CD4-positive, alpha-beta T cell treated with Interleukin-17A for 4 hours (primary cell): Measurements from ENCODE around the gene RHOV.
"Not testable (repeated sequence)": the region's sequence is repeated elsewhere in the genome, so short reads cannot be mapped to it uniquely, and the experiment has no call there.

Experiments
- DNase-seq: peaks from one replicate; pipeline ENCODE4 v3.0.0-alpha.2; 2020; ENCODE audit warnings: mixed read lengths

RHOV gene

DNA sequence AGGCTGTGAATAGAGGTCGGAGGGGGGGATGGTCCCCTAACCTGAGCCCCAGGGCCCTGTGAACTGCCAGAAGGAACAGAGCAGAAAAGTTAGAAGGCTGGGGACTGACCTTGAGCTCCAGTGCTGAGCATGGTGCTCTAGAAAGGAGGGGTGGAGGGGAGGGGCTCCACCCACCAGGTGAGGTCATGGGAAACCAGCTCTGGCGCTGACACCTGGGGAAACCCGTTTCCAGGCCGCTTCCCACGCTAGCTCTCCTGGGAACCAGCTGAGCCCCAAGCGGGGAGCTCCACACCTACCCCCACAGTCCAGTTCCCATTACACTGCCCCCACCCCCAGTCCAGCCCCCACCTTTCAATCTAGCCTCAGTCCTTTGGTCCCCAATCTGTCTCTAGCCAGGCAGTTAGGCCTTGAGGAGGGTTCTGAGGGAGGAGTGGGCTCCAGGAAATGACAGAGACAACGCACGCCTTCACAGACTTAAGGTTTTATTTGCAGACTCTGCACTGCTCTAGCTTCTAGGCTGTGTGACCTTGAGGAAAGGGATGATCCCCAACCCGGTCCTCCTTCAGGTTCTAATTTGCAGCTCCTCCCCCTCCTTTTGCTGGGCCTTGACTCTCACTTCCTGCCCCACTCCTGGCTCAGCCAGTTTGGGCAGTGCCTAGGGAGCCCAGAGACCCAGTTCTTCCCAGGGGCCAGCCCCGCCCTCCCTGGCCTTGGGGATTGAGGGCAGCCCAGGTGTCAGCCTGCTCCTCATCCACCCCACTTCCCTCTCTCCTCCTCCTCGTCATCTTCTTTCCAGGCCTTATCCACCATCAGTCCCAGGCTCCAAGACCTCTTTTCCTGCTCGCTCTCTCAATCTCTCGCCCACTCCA lies 2.1 kb downstream of the RHOV start:
- no peak for DNase-seq

DNA sequence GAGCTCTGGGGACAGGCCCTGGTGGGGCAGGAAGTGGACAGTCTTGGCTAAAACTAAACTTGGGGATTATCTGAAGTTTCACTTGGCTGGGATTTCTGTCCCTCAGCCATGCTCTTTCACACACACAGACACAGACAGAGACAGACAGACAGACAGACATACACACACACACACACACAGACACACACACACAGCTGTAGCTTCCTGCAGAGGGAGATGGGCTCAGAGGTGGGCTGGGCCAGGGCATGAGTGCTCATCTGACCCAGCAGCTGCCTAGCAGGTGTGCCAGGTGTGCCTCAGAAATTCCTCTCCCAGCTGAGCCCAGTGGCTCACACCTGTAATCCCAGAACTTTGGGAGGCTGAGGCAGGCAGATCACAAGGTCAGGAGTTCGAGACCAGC lies 3.3 kb downstream of the RHOV start:
- no peak for DNase-seq

DNA sequence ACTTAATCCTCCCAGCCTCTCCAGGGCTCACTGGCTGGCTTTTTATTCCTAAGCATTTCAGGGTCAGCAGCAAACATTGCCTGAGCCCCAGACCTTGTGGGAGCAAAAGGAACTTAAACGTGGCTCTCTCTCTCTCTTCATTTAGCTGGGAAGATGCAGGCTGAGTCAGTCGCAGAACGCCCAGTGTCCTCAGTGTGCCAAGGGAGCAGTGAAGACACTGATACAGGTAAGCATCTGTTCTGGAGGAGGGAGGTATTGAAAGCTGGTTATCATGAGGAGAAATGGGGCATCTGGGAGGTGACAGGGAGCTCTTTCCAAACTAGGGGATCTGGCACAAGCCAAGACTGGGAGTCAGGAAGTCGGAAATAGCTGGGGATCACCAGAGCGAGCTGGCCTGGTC lies 4.3 kb downstream of the RHOV start:
- DNase-seq: no peak

DNA sequence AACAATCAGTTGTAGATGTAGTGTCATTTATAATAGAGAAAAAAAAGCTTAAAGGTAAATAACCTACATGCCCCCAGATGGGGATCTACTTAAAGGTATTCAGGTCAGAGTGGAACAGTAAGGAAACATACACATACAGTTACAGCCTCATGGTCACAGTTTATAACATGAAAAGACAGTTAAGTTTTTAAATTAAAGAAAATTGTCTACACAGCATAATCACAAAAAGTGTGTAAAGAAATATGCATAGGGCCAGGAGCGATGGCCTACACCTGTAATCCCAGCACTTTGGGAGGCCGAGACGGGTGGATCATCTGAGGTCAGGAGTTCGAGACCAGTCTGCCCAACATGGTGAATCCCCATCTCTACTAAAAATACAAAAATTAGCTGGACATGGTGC lies 6.8 kb downstream of the RHOV start:
- no peak for DNase-seq

DNA sequence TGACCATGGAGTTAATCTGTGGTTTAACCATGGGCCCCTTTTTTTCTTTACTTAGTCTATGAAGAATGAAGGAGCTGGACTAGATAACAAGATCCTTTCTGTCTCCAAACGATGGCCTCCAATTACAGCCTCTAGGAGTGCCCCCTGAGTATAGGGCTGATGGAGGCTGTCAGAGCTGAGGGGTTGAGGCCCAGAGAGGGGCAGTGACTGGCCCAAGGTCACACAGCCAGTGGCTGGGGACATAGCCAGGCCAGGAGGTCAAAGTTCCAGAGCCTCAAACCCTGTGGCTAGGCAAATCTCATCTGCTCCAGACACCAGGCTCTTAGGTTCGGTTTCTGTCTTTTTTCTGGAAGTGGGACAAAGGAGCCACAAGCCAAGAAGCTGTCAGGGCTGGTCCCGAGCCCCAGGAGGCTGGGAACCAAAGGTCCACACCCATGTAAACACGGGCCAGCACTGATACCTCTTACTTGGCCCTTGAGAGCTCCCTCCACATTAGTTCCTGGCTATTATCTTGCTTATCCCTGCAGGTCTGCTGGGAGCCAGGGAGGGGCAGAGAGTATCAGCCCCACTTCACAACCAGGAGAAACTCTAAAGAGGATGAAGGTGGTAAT lies 10.3 kb downstream of the RHOV start:
- no peak for DNase-seq

DNA sequence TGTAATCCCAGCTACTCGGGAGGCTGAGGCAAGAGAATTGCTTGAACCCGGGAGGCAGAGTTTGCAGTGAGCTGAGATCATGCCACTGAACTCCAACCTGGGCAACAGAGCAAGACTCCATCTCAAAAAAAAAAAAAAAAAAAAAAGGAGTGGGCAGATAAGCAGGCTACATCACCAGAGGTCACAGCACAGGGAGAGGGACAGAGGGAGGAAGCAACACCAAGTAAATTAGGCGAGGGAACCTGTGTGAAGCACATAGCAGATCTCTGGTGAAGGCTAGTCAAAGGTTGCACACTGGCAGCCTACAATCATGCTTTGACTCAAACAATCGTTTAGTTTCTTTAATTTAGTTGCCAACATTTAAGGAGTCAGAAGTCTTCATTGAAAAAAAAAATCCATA lies 12.9 kb downstream of the RHOV start:
- DNase-seq: not testable (repeated sequence)

DNA sequence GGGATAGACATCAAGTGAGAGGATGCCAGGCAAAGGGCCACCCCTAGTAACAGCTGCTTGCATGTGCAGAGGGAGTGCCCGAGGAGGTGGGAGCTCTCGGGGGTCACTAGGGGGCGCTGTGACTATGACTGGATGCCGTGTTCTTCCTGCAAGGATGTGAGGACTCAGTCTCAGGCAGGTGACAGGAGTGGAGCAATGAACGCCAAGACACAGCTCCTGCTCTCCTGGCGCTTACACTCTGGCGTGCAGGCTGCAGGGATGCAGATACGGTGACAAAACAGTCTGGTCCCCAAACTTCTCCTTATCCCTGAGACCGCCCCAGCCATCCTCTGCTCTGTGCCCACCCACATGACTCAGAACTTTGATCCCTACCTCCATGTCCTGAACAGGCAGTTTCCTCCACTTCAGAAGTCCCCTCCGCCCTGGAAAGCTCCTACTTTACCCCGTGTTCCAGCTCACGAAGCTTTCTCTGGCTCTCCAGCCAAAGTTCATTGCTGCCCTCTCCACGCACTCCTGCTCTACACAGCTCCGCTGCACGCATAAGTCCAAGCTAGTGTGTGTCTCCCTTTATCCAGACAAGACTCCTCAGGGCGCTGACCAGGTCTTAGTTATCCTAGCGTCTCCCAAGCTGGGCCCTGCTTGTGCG lies 14.7 kb downstream of the RHOV start:
- DNase-seq: peak; percentile 91

DNA sequence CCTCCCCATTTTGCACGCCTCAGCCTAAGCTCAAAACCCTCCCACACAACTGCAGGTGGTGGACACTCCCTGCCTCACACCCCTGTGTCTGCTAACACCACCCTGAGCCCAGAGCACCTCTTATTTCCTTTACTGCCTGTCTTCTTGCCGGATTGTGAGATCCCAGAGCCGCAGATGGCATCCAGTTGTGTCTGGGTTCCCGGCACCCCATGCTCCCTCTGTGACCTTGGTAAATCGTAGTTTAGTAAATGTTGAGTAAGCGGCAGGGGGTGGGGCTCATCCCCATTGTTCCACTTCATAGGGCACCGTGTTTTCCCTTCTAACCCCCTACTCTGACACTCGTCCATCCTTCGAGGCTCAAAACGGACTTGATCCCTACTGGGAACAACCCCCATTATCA lies 15.3 kb downstream of the RHOV start:
- DNase-seq: no peak

DNA sequence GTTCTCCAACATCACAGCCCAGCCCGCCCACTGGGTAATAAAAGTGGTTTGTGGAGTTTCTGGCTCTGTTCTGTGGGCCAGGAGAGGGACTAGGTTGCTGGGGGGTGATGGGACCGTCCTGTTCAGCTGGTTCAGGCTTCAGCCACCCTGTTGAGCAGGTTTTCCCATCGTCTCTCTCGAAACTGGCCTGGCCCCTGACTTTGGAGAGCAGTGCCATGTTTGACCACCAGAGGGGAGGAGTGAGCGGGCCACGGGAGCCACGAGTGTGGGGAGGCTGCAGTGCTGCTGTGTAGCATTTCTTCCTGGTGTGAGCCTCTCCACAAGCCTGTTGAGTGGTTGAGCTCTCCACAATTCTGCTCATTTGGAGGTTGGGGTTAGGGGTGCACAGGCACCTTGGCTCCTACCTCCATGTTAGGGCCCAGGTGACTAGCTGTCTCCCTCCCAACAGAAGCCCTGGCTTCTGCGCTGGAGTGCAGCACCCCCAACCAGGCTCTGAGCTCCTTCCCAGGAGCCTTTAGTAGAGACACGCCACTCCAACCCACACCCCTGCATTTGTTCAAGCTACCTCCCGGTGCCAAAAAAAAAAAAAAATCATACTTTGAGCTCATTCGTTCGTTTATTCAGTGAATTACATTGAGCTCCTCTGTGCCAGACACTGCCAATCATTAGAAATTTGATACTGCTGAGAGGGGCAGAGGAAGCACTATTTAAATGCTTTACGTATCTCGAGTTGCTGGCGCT lies 16.3 kb downstream of the RHOV start:
- DNase-seq: peak; percentile 82

DNA sequence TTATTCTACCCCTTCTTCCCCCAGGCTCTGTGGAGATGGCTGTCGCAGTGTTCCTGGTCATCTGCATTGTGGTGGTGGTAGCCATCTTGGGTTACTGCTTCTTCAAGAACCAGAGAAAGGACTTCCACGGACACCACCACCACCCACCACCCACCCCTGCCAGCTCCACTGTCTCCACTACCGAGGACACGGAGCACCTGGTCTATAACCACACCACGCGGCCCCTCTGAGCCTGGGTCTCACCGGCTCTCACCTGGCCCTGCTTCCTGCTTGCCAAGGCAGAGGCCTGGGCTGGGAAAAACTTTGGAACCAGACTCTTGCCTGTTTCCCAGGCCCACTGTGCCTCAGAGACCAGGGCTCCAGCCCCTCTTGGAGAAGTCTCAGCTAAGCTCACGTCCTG lies 17.3 kb downstream of the RHOV start:
- DNase-seq: no peak

DNA sequence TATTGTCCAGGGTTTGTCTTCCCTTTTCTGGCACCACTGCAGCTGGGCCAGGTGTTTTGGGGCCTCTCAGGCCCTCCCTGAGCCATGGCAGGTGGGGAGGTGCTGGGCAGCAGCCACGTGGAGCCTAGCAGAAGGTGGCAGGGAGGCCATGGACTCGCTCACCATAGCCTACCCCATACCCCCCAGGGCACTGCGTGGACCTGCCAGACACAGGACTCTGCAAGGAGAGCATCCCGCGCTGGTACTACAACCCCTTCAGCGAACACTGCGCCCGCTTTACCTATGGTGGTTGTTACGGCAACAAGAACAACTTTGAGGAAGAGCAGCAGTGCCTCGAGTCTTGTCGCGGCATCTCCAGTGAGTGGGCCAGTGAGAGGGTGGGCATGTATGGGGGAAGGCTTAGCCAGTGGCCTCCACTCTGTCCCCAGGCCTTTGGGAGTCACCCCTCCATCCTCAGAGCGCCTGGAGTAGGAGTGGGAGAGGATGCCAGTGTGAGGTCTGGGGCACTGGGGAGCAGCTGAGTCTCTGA lies 18.3 kb downstream of the RHOV start:
- DNase-seq: no peak

DNA sequence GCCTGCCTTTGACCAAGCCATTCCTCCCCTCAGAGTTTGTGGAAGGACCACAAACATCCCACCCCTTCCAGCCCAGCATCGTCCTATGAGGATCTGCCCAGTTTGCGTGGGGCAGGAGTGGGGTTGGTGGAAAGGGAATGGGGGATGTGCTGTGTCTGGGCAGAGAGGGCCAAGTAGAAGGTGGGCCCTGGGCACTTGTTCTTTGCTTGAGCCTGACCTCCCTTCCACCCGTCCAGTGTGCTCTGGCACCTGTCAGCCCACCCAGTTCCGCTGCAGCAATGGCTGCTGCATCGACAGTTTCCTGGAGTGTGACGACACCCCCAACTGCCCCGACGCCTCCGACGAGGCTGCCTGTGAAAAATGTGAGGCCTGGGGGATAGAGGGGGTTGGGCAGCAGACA lies 19.9 kb downstream of the RHOV start:
- DNase-seq: no peak

DNA sequence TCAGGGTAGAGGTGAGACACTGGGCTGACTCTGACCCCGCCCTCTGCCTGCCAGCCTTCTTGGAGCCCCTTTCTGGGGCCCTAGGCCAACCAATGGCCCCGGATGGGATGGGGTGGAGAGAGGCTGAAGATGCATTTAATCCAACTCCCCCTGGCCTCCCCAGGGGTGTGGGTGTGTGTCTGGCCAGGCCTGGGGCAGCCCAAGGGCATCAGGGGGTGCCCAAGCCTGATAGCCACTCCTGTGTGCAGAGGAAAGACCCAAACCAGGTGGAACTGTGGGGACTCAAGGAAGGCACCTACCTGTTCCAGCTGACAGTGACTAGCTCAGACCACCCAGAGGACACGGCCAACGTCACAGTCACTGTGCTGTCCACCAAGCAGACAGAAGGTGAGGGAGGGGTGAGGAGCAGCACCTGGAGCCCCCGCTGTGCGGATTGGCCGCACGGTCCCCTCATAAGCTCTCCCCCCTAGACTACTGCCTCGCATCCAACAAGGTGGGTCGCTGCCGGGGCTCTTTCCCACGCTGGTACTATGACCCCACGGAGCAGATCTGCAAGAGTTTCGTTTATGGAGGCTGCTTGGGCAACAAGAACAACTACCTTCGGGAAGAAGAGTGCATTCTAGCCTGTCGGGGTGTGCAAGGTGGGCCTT lies 20.7 kb downstream of the RHOV start:
- no peak for DNase-seq

DNA sequence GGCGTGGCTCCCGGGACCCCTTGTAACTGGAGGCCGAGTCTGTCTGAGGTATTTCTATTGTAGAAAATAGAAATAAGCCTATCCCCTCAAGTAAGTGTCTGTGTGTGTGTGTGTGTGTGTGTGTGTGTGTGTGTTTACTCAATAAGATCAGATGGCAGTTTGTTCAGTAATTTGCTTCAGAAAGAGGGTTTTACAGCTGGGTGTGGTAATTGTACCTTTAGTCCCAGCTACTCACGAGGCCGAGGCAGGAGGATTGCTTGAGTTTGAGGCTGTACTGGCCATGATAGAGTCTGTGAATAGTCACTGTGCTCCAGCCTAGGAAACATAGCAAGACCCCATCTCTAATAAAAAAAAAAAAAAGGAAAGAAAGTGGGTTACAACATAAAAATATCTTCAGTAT lies 21.5 kb downstream of the RHOV start:
- DNase-seq: no peak

DNA sequence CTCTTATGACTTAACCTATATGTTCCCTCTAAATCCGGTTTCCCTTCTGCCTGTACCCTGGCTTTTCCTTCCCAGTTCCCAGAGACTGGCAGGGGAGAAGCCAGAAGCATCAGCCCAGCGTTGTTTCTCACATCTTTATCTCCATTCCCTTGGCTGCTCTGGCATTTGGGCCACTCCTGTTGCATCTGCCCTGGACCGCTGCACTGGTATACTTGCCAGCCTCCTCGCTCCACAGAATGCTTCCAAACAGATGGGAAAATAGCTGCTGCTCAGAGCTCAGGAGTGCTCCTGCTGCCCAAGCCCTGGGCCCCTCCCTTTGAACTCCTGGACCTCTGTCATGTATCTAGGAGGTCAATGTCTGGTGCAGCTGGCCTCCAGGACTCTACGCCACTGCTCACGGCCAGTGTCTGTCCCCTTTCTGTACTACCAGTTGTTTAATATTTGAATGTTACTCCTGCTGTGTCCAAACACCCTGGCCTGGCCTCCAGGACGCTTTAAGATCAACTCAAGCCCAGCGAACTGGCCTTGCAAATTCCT lies 23.4 kb downstream of the RHOV start:
- no peak for DNase-seq

DNA sequence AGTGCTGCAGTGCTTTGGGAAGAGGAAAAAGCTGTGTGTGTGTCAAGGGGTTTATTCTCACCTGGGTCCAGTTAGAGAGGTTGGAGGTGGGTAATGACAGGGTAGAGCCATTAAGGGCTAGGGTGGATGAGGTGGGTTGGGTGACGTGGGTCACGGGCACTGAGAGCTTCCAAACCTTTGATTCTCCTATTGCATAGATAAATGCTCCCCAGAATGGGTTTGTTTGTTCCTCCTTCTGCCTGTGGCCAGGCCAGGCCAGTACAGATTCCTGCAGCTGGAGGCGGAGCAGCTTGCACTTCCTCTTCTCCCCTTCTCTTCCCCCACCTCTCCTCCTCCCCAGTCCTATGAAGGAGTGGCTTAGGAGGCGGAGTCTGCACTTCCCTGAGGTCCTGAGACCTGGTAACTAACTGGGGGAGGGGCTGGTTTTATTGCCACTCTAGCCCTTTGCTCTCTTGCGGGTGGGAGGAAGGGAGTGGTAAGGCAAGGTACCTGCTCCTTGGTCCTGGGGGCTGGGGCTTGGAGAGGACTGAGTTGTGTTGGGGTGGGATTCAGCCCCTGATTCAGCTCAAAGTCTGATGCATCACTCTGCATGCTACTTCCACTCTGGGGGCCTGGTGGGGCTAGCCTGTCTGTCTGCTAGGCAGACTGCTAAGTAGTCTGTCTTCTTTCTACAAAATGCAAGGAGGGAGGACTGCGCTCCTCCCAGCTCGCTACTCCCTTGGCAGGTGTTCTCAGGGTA lies 26.6 kb downstream of the RHOV start:
- DNase-seq: peak; percentile 32

DNA sequence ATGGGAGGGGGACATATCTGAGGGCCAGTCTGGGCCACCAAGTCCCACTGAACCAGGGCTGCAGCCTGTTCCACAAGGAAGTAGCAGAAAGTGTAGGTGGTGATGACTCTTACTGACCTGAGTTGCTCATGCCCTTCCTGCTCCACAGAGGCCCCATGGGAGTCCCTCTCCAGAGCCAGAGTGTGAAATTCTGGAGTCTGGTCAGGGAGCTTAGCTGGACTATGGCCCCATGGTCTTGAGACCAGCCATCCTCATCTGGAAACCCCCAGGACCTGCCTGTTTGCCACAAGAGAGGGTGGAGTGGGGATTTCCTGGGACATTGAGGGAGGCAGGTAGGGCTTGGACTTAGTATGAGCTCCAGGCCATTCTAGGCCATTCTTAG lies 27.2 kb downstream of the RHOV start:
- DNase-seq: no peak

DNA sequence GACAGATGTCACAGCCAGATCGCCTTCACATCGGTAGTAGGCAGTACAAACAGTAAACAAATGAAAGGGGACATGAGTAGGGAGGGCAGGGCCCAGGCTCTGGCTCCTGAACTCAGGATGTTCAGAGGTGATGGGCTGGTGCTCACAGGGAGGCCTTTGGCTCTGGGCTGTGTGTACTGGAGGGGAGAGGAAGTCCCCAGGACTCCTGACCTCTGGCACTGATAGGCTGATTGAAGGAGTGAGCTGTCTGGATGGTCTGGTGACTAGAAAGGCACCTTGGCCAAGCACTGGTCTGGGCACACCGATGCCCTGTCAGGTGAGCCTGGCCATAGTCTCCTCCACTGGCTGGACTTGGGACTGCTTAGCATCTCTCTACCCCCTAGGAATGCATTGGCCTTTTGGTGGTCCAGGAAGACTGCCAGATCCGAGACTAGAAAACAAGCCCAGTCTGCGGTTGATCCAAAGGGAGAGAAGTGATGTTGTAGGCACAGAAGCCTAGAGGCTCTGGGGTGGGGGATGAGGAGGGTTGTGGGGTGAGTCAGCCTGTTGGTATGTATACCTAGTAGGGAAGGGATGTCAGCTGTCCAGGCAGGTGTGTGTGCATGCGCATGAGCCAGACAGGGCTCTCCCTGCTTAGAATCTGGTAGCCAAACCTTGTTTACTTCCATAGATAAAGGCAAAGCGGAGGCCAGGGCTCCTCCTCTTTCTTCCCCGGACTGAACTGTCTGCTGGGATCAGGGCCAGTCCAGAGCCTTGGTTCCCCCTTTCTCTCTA lies 28.3 kb downstream of the RHOV start:
- DNase-seq: no peak

DNA sequence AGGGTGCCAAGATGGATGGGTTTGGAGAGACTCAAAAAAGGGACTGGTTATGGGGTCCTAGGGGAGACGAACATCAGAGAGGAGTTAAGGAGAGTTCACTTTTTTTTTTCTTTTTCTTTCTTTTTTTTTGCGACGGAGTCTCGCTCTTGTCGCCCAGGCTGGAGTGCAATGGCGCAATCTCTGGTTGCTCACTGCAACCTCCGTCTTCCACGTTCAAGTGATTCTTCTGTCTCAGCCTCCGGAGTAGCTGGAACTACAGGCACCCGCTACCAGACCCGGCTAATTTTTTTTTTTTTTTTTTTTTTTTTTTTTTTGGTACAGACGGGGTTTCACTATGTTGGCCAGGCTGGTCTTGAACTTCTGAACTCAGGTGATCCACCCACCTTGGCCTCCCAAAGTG lies 29.0 kb downstream of the RHOV start:
- no peak for DNase-seq

DNA sequence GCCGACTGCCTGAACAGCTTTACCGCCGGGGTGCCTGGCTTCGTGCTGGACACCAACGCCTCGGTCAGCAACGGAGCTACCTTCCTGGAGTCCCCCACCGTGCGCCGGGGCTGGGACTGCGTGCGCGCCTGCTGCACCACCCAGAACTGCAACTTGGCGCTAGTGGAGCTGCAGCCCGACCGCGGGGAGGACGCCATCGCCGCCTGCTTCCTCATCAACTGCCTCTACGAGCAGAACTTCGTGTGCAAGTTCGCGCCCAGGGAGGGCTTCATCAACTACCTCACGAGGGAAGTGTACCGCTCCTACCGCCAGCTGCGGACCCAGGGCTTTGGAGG lies 29.4 kb downstream of the RHOV start:
- DNase-seq: peak; percentile 50
